Measurements from ENCODE around the gene CYP24A1.

Gene CYP24A1

GRCh38 chr20:54123587-54124180 lies 50.1 kb downstream of the CYP24A1 start:
- Histone ChIP-seq H3K36me3 (ENCODE audit: insufficient read depth, low read length) (no peaks in the 10 kb centered on the region), H3K9me3 (ENCODE audit: low read length) (no peaks in the 10 kb centered on the region), H2AFZ (ENCODE audit: low read depth, low read length) (no peak overlapping the region), H3K4me3 (ENCODE audit: low read length) (no peak overlapping the region), H3K4me1 (ENCODE audit: insufficient read depth, low read length) (no peaks in the 10 kb centered on the region), H3K27me3 (ENCODE audit: insufficient read depth, low read length) (no peaks in the 10 kb centered on the region)

- no peaks in the 10 kb centered on the region for H3K9me3 ChIP-seq (ENCODE audit: low read length)
- H2AFZ ChIP-seq (ENCODE audit: low read depth, low read length) = no peak overlapping the region
- no peaks in the 10 kb centered on the region for H3K4me1 ChIP-seq (ENCODE audit: insufficient read depth, low read length)
- H3K4me3 ChIP-seq (ENCODE audit: low read length) = no peak overlapping the region
- no peaks in the 10 kb centered on the region for H3K36me3 ChIP-seq (ENCODE audit: insufficient read depth, low read length)
- H3K27me3 ChIP-seq (ENCODE audit: insufficient read depth, low read length) = no peaks in the 10 kb centered on the region
These were observed 50.9 kb downstream of the CYP24A1 start for GRCh38 chr20:54122681-54123586.

- H3K4me1 ChIP-seq (ENCODE audit: insufficient read depth, low read length) = no peaks in the 10 kb centered on the region
- H3K9me3 ChIP-seq (ENCODE audit: low read length) = no peaks in the 10 kb centered on the region
- no peak overlapping the region for H3K4me3 ChIP-seq (ENCODE audit: low read length)
- H3K27me3 ChIP-seq (ENCODE audit: insufficient read depth, low read length) = no peaks in the 10 kb centered on the region
- no peak overlapping the region for H2AFZ ChIP-seq (ENCODE audit: low read depth, low read length)
- no peaks in the 10 kb centered on the region for H3K36me3 ChIP-seq (ENCODE audit: insufficient read depth, low read length)
These were observed 51.6 kb downstream of the CYP24A1 start for GRCh38 chr20:54122189-54122588.

GRCh38 chr20:54119744-54120143 lies 54.0 kb downstream of the CYP24A1 start:
- H2AFZ ChIP-seq (ENCODE audit: low read depth, low read length) = no peak overlapping the region
- no peaks in the 10 kb centered on the region for H3K36me3 ChIP-seq (ENCODE audit: insufficient read depth, low read length)
- no peak overlapping the region for H3K4me3 ChIP-seq (ENCODE audit: low read length)
- H3K27me3 ChIP-seq (ENCODE audit: insufficient read depth, low read length) = peaks cover 5% of the 10 kb centered on the region
- no peaks in the 10 kb centered on the region for H3K9me3 ChIP-seq (ENCODE audit: low read length)
- H3K4me1 ChIP-seq (ENCODE audit: insufficient read depth, low read length) = no peaks in the 10 kb centered on the region

- Histone ChIP-seq H3K36me3 (ENCODE audit: insufficient read depth, low read length) (no peaks in the 10 kb centered on the region), H2AFZ (ENCODE audit: low read depth, low read length) (no peak overlapping the region), H3K4me1 (ENCODE audit: insufficient read depth, low read length) (no peaks in the 10 kb centered on the region), H3K4me3 (ENCODE audit: low read length) (no peak overlapping the region), H3K9me3 (ENCODE audit: low read length) (no peaks in the 10 kb centered on the region), H3K27me3 (ENCODE audit: insufficient read depth, low read length) (peaks cover 5% of the 10 kb centered on the region)
These were observed 55.4 kb downstream of the CYP24A1 start for GRCh38 chr20:54118220-54119001.

- Histone ChIP-seq H2AFZ (ENCODE audit: low read depth, low read length) (no peak overlapping the region), H3K4me1 (ENCODE audit: insufficient read depth, low read length) (no peaks in the 10 kb centered on the region), H3K4me3 (ENCODE audit: low read length) (no peak overlapping the region), H3K9me3 (ENCODE audit: low read length) (no peaks in the 10 kb centered on the region), H3K36me3 (ENCODE audit: insufficient read depth, low read length) (no peaks in the 10 kb centered on the region), H3K27me3 (ENCODE audit: insufficient read depth, low read length) (peaks cover 5% of the 10 kb centered on the region)
These were observed 57.1 kb downstream of the CYP24A1 start for GRCh38 chr20:54116550-54117235.

GRCh38 chr20:54115172-54115854 lies 58.5 kb downstream of the CYP24A1 start:
- Histone ChIP-seq H3K4me1 (ENCODE audit: insufficient read depth, low read length) (no peaks in the 10 kb centered on the region), H3K4me3 (ENCODE audit: low read length) (no peak overlapping the region), H2AFZ (ENCODE audit: low read depth, low read length) (no peak overlapping the region), H3K36me3 (ENCODE audit: insufficient read depth, low read length) (no peaks in the 10 kb centered on the region), H3K9me3 (ENCODE audit: low read length) (no peaks in the 10 kb centered on the region), H3K27me3 (ENCODE audit: insufficient read depth, low read length) (peaks cover 5% of the 10 kb centered on the region)

- Histone ChIP-seq H3K4me1 (ENCODE audit: insufficient read depth, low read length) (no peaks in the 10 kb centered on the region), H3K9me3 (ENCODE audit: low read length) (no peaks in the 10 kb centered on the region), H3K27me3 (ENCODE audit: insufficient read depth, low read length) (peaks cover 5% of the 10 kb centered on the region), H2AFZ (ENCODE audit: low read depth, low read length) (no peak overlapping the region), H3K4me3 (ENCODE audit: low read length) (no peak overlapping the region), H3K36me3 (ENCODE audit: insufficient read depth, low read length) (no peaks in the 10 kb centered on the region)
These were observed 59.7 kb downstream of the CYP24A1 start for GRCh38 chr20:54114109-54114508.

- Histone ChIP-seq H3K9me3 (ENCODE audit: low read length) (no peaks in the 10 kb centered on the region), H3K27me3 (ENCODE audit: insufficient read depth, low read length) (peaks cover 5% of the 10 kb centered on the region), H2AFZ (ENCODE audit: low read depth, low read length) (no peak overlapping the region), H3K4me3 (ENCODE audit: low read length) (no peak overlapping the region), H3K36me3 (ENCODE audit: insufficient read depth, low read length) (no peaks in the 10 kb centered on the region), H3K4me1 (ENCODE audit: insufficient read depth, low read length) (no peaks in the 10 kb centered on the region)
These were observed 60.2 kb downstream of the CYP24A1 start for GRCh38 chr20:54113566-54113965.

- no peak overlapping the region for H3K4me3 ChIP-seq (ENCODE audit: low read length)
- H3K4me1 ChIP-seq (ENCODE audit: insufficient read depth, low read length) = no peaks in the 10 kb centered on the region
- peaks cover 5% of the 10 kb centered on the region for H3K27me3 ChIP-seq (ENCODE audit: insufficient read depth, low read length)
- H2AFZ ChIP-seq (ENCODE audit: low read depth, low read length) = no peak overlapping the region
- H3K9me3 ChIP-seq (ENCODE audit: low read length) = no peaks in the 10 kb centered on the region
- H3K36me3 ChIP-seq (ENCODE audit: insufficient read depth, low read length) = no peaks in the 10 kb centered on the region
These were observed 61.4 kb downstream of the CYP24A1 start for GRCh38 chr20:54112221-54112884.

- H3K4me1 ChIP-seq (ENCODE audit: insufficient read depth, low read length) = no peaks in the 10 kb centered on the region
- H3K9me3 ChIP-seq (ENCODE audit: low read length) = no peaks in the 10 kb centered on the region
- H3K4me3 ChIP-seq (ENCODE audit: low read length) = no peak overlapping the region
- H2AFZ ChIP-seq (ENCODE audit: low read depth, low read length) = no peak overlapping the region
- no peaks in the 10 kb centered on the region for H3K36me3 ChIP-seq (ENCODE audit: insufficient read depth, low read length)
- H3K27me3 ChIP-seq (ENCODE audit: insufficient read depth, low read length) = peaks cover 5% of the 10 kb centered on the region
These were observed 62.3 kb downstream of the CYP24A1 start for GRCh38 chr20:54111460-54111859.

- no peaks in the 10 kb centered on the region for H3K4me1 ChIP-seq (ENCODE audit: insufficient read depth, low read length)
- no peak overlapping the region for H2AFZ ChIP-seq (ENCODE audit: low read depth, low read length)
- H3K4me3 ChIP-seq (ENCODE audit: low read length) = no peak overlapping the region
- H3K36me3 ChIP-seq (ENCODE audit: insufficient read depth, low read length) = no peaks in the 10 kb centered on the region
- H3K27me3 ChIP-seq (ENCODE audit: insufficient read depth, low read length) = peaks cover 5% of the 10 kb centered on the region
- H3K9me3 ChIP-seq (ENCODE audit: low read length) = no peaks in the 10 kb centered on the region
These were observed 63.3 kb downstream of the CYP24A1 start for GRCh38 chr20:54110457-54110856.

Measured in neuron (in vitro differentiated cells).